ENCODE results near the gene ZNF232. TPM values are rescaled to one million over a fixed set of nuclear protein-coding genes. Genes with fewer than 3 reads are reported as not detected.
"Not testable (repeated sequence)": the region's sequence is repeated elsewhere in the genome, so short reads cannot be mapped to it uniquely, and the experiment has no call there.

ZNF232 gene
- polyA plus RNA-seq, 4 donors, result 6.3 to 11.2 (median 8.3) TPM

DNA sequence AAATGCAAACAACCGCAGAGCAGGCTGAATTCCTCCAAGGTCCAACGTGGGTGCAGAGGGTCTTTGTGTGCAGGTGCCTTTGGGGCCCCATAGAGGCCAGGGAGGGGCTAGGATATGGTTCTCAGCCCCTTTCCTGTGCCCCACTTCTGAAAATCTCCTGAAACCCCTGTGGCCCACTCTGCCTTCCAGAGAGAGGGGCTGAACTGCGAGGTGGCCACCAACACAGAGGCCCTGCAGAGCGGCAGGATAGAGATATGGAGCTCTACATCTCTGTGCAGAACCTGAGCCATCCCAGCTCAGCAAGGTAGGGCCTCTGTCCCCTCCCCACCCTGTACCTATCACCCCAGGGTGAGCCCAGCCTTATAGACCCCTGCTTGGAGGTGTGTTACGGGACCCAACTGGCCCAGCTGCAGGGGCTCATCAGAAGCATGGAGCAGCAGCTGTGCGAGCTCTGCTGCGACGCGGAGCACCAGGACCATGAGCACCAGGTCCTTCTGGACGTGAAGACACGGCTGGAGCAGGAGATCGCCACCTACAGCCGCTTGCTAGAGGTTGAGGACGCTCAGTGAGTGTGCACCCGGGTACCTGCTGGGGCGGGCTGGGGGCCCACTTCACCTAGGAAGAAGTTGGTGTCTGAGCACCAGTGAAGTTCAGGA, 9.6 kb upstream of the ZNF232 start:
- Histone ChIP-seq H3K27me3 (ENCODE audit: control insufficient read depth in 3 of 3, insufficient read depth in 3 of 3, low read length in 3 of 3) (peaks cover under 1 to 38% (median 12%) of the 10 kb centered on the region in 3 donors), H3K27ac (ENCODE audit: low read depth in 1 of 3, low read length in 2 of 3) (no peak overlapping the region), H3K36me3 (ENCODE audit: control insufficient read depth in 3 of 3, insufficient read depth in 2 of 3, low read depth in 1 of 3, low read length in 3 of 3) (no peaks in the 10 kb centered on the region), H3K9me3 (ENCODE audit: control insufficient read depth in 2 of 2, insufficient read depth in 1 of 2, low read depth in 1 of 2, low read length in 1 of 2) (peaks cover 0 to 10% of the 10 kb centered on the region in 2 donors), H3K4me3 (ENCODE audit: low read depth in 1 of 3, low read length in 3 of 3) (no peak overlapping the region), H3K4me1 (ENCODE audit: control insufficient read depth in 3 of 3, insufficient read depth in 2 of 3, low read depth in 1 of 3, low read length in 2 of 3) (peaks cover 0 to 2% (median 0%) of the 10 kb centered on the region in 3 donors)
- 88 to 91% (median 91%) methylated on average over 15 to 16 of the region's 16 CpGs for WGBS, 3 donors
- DNase-seq (no peak), FAIRE-seq (no peak)

DNA sequence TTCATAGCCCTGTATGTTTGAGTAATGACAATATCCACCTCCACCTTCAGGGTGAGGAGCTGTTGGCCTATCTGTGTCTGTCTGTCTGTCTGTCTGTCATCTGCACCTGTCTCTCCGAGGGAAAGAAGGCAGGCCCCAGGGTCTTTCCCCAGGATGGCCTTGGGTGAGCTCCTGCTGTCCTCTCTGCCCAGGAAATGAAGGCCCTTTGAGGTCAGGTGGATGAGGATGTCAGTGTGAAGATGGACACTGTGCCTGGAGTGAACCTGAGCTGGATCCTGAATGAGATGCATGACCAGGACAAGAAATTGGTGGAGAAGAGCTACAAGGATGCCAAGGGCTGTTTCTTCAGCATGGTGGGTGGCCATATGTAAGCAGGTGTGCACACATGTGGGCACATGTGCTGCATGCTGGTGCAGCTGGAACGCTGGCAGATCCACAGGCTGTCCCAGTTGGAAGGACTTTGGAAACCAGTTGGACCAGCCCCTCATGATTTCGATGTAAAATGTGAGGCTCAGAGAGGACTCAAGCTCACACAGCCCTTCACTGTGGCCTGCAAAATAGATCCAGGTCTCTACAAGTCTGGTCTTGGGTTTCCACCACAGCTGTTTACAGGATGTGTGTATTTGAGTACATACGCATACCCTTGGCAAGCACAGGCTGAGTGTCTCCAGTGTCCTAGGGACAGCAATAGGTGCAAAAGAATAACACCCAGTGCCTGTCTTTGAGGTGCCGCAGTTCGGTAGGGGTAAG, 8.9 kb upstream of the ZNF232 start:
- not testable (repeated sequence) for DNase-seq; H3K4me3 ChIP-seq (ENCODE audit: low read depth in 1 of 3, low read length in 3 of 3); H3K4me1 ChIP-seq (ENCODE audit: control insufficient read depth in 3 of 3, insufficient read depth in 2 of 3, low read depth in 1 of 3, low read length in 2 of 3); FAIRE-seq; H3K27ac ChIP-seq (ENCODE audit: low read depth in 1 of 3, low read length in 2 of 3); H3K36me3 ChIP-seq (ENCODE audit: control insufficient read depth in 3 of 3, insufficient read depth in 2 of 3, low read depth in 1 of 3, low read length in 3 of 3)
- Histone ChIP-seq H3K27me3 (ENCODE audit: control insufficient read depth in 3 of 3, insufficient read depth in 3 of 3, low read length in 3 of 3) (peaks cover 6 to 42% (median 18%) of the 10 kb centered on the region in 3 donors), H3K9me3 (ENCODE audit: control insufficient read depth in 2 of 2, insufficient read depth in 1 of 2, low read depth in 1 of 2, low read length in 1 of 2) (peaks cover 0 to 15% of the 10 kb centered on the region in 2 donors)
- WGBS, 3 donors, result 87 to 89% (median 87%) methylated on average over 6 of the region's 6 CpGs

DNA sequence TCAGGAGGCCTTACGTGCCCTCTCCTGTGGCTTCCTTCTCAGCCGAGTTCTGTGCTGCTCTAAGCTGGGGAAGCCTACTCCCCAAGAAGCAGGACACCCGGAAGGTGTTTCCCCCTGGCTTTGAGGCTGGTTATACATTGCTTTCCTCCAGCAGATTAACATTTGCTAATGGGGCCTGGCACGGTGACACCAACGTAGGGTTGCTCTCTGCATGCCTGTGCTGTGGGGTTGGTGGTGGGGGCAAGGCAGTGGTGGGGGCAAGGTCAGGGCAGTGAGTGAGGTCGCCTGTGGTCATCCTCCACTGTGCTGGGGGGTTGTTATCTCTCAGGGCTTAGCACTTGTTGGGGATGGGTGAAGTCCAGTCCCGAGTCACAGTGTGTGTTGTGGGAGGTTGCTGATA, 8.4 kb upstream of the ZNF232 start:
- 70 to 79% (median 71%) methylated on average over 7 of the region's 7 CpGs for WGBS, 3 donors
- Histone ChIP-seq H3K36me3 (ENCODE audit: control insufficient read depth in 3 of 3, insufficient read depth in 2 of 3, low read depth in 1 of 3, low read length in 3 of 3) (no peaks in the 10 kb centered on the region), H3K4me1 (ENCODE audit: control insufficient read depth in 3 of 3, insufficient read depth in 2 of 3, low read depth in 1 of 3, low read length in 2 of 3) (peaks cover 0 to 2% (median 0%) of the 10 kb centered on the region in 3 donors), H3K27me3 (ENCODE audit: control insufficient read depth in 3 of 3, insufficient read depth in 3 of 3, low read length in 3 of 3) (peaks cover 6 to 48% (median 22%) of the 10 kb centered on the region in 3 donors), H3K9me3 (ENCODE audit: control insufficient read depth in 2 of 2, insufficient read depth in 1 of 2, low read depth in 1 of 2, low read length in 1 of 2) (peaks cover 0 to 15% of the 10 kb centered on the region in 2 donors), H3K27ac (ENCODE audit: low read depth in 1 of 3, low read length in 2 of 3) (no peak overlapping the region), H3K4me3 (ENCODE audit: low read depth in 1 of 3, low read length in 3 of 3) (no peak overlapping the region)
- DNase-seq (no peak), FAIRE-seq (no peak)

DNA sequence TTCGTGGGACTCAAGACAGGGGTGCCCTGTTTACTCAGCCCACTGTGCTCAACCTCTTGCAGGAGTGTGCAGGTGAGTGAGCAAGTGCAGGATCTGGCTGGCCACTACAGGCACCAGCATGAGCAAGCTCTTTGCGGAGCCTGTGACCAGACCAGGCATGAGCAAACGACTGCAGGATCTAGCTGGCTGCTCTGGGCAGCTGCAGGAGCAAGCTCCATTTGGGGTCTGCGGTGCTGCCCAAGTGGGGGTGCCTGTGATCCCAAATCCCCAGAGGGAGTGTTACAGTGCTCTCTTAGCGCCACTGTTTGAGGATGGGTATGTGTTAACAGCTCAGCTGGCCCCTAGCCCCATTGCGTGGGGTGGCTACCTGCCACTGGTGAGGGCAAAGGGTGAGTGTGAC, 6.5 kb upstream of the ZNF232 start:
- peaks cover 6 to 48% (median 24%) of the 10 kb centered on the region in 3 donors for H3K27me3 ChIP-seq (ENCODE audit: control insufficient read depth in 3 of 3, insufficient read depth in 3 of 3, low read length in 3 of 3)
- WGBS, 3 donors, result 80 to 88% (median 87%) methylated on average over 6 of the region's 6 CpGs
- peaks cover 0 to 15% of the 10 kb centered on the region in 2 donors for H3K9me3 ChIP-seq (ENCODE audit: control insufficient read depth in 2 of 2, insufficient read depth in 1 of 2, low read depth in 1 of 2, low read length in 1 of 2)
- no peaks in the 10 kb centered on the region for H3K36me3 ChIP-seq (ENCODE audit: control insufficient read depth in 3 of 3, insufficient read depth in 2 of 3, low read depth in 1 of 3, low read length in 3 of 3)
- no peak overlapping the region for H3K4me3 ChIP-seq (ENCODE audit: low read depth in 1 of 3, low read length in 3 of 3)
- peaks cover 0 to 2% (median 0%) of the 10 kb centered on the region in 3 donors for H3K4me1 ChIP-seq (ENCODE audit: control insufficient read depth in 3 of 3, insufficient read depth in 2 of 3, low read depth in 1 of 3, low read length in 2 of 3)
- DNase-seq (no peak), FAIRE-seq (no peak)
- H3K27ac ChIP-seq (ENCODE audit: low read depth in 1 of 3, low read length in 2 of 3), result no peak overlapping the region

DNA sequence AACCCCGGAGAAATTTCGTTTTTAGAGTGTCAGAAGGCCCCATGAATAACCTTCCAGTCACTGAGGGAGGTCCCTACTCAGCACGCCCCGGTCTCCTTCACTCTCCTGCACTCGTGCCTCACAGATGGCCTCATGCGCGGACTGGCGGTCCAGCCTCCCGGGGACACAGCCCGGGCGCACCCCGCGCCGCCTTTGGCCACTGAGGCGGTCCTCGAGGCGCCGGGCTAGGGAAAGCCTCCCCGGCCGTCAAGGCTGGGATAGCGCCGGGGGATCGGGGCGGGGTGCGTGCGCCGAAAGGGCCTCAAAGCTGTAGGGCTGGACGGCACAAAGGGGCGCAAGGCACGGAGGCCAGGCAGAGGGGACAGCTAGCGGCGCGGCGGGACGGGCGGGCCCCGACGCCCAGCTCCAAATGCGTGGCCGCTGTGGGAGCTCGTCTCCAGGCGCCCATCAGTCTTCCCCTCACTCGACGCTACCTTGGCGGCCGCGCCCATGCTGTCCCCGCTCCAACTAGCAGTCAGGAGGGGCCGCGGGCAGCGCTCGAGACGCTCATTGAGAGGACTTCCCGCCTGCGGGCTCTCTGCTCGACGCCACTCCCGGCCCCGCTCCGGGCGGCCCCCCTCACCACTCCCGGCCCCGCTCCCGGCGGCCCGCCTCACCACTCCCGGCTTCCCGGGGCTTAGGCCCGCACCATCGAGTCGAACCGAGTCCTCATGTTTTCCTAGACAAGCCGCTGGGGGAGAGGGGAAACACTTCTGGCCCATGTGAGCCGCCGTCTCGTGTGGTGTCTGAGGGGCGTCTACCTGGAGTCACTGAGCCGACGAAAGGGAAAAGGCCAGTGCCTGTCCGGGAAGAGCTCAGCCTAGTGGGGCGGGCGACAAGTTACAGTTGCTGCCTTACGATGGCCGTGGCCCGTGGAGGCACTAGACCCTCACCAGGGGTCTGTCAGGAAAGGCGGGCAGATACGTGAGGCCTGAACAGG, 4.3 kb upstream of the ZNF232 start, which contains the start of gene USP6:
Gene USP6 (plus strand): TSS at position 360 of the 979 bp plus-strand sequence. CDS start 14,336 bp downstream, outside the sequence.
- Histone ChIP-seq H3K27ac (ENCODE audit: low read depth in 1 of 3, low read length in 2 of 3) (no peak within 1 kb of the TSS), H3K4me1 (ENCODE audit: control insufficient read depth in 3 of 3, insufficient read depth in 2 of 3, low read depth in 1 of 3, low read length in 2 of 3) (peaks cover 0 to 1% (median 0%) of the 10 kb centered on the region in 3 donors)
- 22 to 42% (median 37%) methylated on average over 80 to 87 of the region's 87 CpGs for WGBS, 3 donors

DNA sequence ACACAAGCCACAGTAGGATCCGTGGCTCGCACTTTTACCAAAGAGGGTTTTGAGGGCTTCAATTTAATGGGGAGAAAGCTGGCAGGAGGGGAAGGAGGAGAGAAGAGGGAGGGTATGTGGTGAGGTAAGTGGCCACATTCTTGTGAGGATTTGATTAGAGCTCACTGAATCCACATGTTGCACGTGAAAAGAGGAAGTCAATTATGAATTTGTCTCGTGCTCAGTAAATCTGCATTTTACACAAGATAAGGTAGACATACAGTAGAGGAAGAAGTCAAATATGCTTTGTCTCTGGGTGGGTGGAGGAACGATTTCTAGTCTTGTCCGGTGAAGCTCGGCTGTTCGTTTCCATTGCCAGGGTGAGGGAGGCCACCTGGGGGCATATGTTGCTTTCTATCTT, 862 bp downstream of the ZNF232 start:
- no peak overlapping the region for H3K27ac ChIP-seq (ENCODE audit: low read depth in 1 of 3, low read length in 2 of 3)
- H3K36me3 ChIP-seq (ENCODE audit: control insufficient read depth in 3 of 3, insufficient read depth in 2 of 3, low read depth in 1 of 3, low read length in 3 of 3), result peaks cover 3 to 19% (median 10%) of the 10 kb centered on the region in 3 donors
- 24 to 46% (median 45%) methylated on average over 8 of the region's 8 CpGs for WGBS, 3 donors
- FAIRE-seq (no peak), DNase-seq (peak in 1 of 2 donors; percentile 36)
- peaks cover 0 to 15% of the 10 kb centered on the region in 2 donors for H3K9me3 ChIP-seq (ENCODE audit: control insufficient read depth in 2 of 2, insufficient read depth in 1 of 2, low read depth in 1 of 2, low read length in 1 of 2)
- H3K27me3 ChIP-seq (ENCODE audit: control insufficient read depth in 3 of 3, insufficient read depth in 3 of 3, low read length in 3 of 3), result peaks cover 2 to 16% (median 8%) of the 10 kb centered on the region in 3 donors
- H3K4me1 ChIP-seq (ENCODE audit: control insufficient read depth in 3 of 3, insufficient read depth in 2 of 3, low read depth in 1 of 3, low read length in 2 of 3), result peaks cover 0 to 8% (median 0%) of the 10 kb centered on the region in 3 donors
- H3K4me3 ChIP-seq (ENCODE audit: low read depth in 1 of 3, low read length in 3 of 3), result peak overlapping the region in 2 of 3 donors; percentile 62 to 84

More for the DNA sequence above, 4.3 kb upstream of the ZNF232 start, which contains the start of gene USP6:
- no peak within 1 kb of the TSS for H3K4me3 ChIP-seq (ENCODE audit: low read depth in 1 of 3, low read length in 3 of 3)
- peaks cover 0 to 15% of the 10 kb centered on the region in 2 donors for H3K9me3 ChIP-seq (ENCODE audit: control insufficient read depth in 2 of 2, insufficient read depth in 1 of 2, low read depth in 1 of 2, low read length in 1 of 2)
- FAIRE-seq, result no peak
- peaks cover 6 to 40% (median 24%) of the 10 kb centered on the region in 3 donors for H3K27me3 ChIP-seq (ENCODE audit: control insufficient read depth in 3 of 3, insufficient read depth in 3 of 3, low read length in 3 of 3)
- DNase-seq, result no peak
- no peaks in the 10 kb centered on the region for H3K36me3 ChIP-seq (ENCODE audit: control insufficient read depth in 3 of 3, insufficient read depth in 2 of 3, low read depth in 1 of 3, low read length in 3 of 3)

DNA sequence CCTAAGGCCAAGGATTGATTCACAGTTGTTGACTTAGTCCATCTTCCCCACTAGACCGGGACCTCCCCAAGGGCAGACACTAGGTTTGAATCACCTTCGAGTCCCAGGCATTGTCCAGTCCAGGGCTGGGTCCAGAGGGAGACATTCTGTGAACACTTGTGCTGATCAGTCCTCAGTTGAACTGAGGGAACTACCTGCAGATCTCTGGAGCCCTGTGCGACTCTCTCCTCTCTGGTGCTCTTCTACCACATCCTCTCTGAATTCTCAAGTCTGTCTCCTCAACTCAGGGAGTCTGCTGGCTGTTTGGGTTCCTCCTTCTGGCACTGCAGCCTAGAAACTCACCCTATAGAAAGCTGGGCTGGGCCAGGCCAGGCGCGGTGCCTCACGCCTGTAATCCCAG, 10.8 kb downstream of the ZNF232 start:
- Histone ChIP-seq H3K36me3 (ENCODE audit: control insufficient read depth in 3 of 3, insufficient read depth in 2 of 3, low read depth in 1 of 3, low read length in 3 of 3) (peaks cover 0 to 7% (median under 1%) of the 10 kb centered on the region in 3 donors), H3K27ac (ENCODE audit: low read depth in 1 of 3, low read length in 2 of 3) (no peak overlapping the region), H3K27me3 (ENCODE audit: control insufficient read depth in 3 of 3, insufficient read depth in 3 of 3, low read length in 3 of 3) (peaks cover 0 to 8% (median 2%) of the 10 kb centered on the region in 3 donors), H3K4me3 (ENCODE audit: low read depth in 1 of 3, low read length in 3 of 3) (no peak overlapping the region), H3K4me1 (ENCODE audit: control insufficient read depth in 3 of 3, insufficient read depth in 2 of 3, low read depth in 1 of 3, low read length in 2 of 3) (no peaks in the 10 kb centered on the region), H3K9me3 (ENCODE audit: control insufficient read depth in 2 of 2, insufficient read depth in 1 of 2, low read depth in 1 of 2, low read length in 1 of 2) (peaks cover 6 to 50% of the 10 kb centered on the region in 2 donors)
- WGBS, 3 donors, result 71 to 77% (median 76%) methylated on average over 6 of the region's 6 CpGs
- DNase-seq, result no peak
- FAIRE-seq, result no peak
